HT1080 (cell line): ENCODE results near the gene OTUD4. TPM values are rescaled to one million over a fixed set of nuclear protein-coding genes. Genes with fewer than 3 reads are reported as not detected.

Source experiments
- DNase-seq: peaks from one replicate; pipeline ENCODE4 v3.0.0-alpha.2; 2015; ENCODE audit warnings: low read depth
- small RNA-seq: library from RNA; depleted of rRNA; stranded (forward); fragments of <200 nt; gene quantifications from one replicate; pipeline ENCODE3, GENCODE V24; 2014
- total RNA-seq: library from RNA; depleted of rRNA; stranded (reverse); fragments of >200 nt; shearing (Covaris generic); gene quantifications from 2 replicates; pipeline ENCODE4 v1.2.3, GENCODE V29; 2014; rRNA removed

Gene OTUD4
- total RNA-seq, 1 experiment from 2014 or later, result 15.8 TPM

DNA sequence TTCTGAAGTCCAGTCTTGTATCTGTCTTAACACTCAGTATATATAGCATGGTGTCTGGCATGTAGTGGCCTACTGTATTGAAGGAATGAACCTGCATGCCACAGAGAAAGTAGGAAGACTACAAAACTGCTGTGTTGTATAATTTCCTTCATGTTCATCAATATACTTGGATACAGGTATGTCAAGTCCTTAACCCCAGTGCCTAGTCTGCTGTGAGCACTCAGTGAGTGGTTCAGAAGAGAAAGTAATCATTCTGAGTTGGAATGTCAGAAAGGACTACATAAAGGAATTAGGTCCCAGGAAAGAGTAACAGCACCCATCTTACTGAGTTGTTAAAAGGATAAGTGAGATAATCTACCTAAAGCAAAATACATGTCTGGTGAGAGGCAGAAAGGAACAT is 50.3 kb downstream of the OTUD4 start:
- no peak for DNase-seq

DNA sequence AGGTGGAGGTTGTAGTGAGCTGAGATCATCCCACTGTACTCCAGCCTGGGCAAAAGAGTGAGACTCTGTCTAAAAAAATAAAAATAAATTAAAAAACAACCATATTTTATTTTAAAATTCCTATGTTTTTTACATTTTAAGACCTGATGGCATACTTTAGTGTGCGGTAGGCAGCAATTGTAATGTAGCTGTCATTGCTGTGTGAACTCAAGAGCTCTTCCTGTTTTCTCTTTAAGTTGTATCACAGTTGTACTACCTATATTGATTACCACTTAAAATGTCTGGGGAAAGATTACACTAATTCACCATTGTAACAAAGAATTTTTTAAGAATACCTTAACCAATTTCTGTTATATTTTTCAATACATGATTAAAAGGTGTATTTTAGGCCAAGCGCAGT is 55.0 kb downstream of the OTUD4 start:
- no peak for DNase-seq

DNA sequence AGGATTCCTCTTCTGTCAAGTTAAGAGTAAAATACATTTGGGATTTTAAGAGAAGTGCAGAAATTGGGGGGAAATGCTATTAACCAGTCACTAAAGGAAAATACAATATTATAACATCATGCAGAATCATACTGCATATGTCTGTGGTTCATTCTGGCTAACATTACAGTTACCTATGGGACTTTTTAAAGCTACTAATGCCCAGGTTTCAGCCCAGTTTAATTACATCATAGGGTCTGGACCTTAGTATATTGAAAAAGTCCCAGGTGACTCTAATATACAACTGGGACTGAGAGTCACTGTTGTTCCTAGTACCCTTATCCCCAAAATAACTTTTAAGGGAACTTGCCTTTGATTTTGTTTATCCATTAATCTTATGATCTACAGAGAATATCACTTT is 72.3 kb downstream of the OTUD4 start:
- no peak for DNase-seq

DNA sequence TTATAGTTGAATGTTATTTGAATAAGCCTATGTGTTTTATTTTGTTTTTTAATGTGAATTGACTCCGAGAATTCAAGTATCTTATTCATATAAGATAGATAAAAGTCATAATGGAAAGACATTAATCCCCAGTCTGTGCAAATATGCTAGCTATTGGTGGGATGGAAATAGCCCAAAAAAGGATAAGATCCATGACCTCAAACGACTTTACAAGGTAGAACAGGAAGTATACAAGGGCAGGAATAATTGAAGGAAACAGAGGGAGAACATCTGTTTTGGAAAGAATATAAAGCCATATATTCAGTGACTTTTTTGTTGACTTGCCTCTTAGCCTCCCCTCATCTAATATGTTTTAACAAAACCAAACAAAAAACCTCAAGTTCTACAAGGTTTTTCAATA is 73.3 kb downstream of the OTUD4 start:
- no peak for DNase-seq

DNA sequence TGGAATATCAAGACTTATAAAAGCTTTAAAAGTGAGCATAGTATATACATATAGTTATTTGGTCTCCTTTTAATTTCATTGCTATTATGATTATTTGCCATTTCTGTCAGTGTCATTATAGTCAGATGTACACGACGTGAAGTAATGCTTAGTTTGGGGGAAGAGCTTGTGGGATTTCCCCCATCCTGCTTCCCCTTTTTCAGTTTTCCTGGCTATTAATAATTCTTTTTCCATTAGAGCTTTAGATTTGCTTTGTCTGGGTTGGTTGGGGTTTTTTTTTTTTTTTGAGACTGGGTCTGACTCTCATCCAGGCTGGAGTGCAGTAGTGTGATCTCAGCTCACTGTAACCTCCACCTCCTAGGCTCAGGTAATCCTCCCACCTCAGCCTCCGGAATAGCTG is 76.9 kb downstream of the OTUD4 start:
- DNase-seq, result no peak

DNA sequence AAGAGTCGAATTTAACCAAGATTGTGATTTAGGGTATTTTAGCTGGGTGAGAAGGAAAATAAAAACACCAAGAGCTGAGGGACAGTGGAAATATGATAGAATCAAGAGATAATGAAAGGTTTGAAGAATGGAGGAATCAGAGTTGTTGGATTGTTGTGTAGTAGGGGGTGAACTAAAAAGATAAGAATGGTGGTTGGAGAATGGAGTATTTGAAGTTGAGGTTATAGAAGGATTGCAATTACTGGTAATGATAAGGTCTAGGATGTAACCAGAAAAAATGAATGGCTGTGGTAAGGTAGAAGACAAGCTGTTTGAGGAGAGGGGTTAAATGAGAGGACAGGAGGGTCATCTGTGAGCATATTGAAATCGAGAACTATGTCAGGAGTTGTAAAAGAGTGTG is 77.8 kb downstream of the OTUD4 start:
- DNase-seq, result no peak

DNA sequence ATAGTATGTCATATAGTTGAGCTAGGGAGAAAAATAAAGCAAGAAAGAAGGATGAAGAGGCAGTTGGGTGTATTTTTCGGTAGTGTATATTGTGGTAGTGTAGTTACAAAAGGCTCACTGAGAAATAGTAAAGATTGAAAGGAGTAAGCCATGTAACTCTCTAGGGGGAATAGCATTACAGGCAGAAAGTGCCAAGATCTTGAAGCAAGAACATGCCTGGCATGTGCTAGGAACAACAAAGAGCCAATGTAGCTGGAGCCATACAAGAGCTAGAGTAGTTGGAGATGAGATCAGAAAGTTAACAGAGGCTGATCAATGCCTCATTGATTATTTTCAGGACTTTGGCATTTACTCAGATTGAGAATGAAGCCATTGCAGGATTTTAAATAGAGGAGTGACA is 79.3 kb downstream of the OTUD4 start:
- no peak for DNase-seq

DNA sequence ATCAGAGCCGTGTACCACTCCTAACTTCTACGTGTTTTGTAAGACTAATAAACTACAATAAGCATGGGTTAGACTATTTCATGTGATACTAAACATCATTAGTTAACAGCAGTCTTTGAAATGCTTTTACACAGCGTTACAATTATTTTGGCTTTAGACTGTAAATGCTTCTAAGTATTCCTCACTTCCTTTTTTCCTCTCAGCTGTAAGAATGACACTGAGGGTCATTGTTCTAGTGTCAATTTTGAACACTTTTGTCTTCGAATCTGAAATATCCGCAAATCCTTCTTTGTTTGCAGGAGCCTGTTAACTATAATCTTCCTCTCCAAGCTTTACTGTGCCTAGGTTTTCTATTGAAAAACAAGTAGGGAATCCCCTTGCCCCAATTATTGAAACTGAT is 80.7 kb downstream of the OTUD4 start:
- DNase-seq, result peak; percentile 32

DNA sequence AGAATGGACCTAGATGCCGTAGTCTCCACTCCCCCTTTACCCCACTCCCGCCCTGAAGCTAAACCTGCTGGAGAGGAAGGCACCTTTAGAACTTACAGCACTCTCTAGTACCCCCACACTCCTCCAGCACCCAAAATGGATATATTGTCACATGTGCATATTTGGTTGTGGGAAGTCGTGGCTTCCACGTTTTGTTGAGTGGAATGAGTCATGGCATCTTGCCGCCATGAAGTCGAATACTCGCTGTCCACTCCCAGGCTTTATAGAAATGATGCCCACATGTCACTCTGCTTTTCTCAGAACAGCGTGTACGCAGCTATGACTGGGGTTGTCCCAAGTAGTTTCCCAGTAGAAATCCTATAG is 81.7 kb downstream of the OTUD4 start:
- DNase-seq, result peak; percentile 67

DNA sequence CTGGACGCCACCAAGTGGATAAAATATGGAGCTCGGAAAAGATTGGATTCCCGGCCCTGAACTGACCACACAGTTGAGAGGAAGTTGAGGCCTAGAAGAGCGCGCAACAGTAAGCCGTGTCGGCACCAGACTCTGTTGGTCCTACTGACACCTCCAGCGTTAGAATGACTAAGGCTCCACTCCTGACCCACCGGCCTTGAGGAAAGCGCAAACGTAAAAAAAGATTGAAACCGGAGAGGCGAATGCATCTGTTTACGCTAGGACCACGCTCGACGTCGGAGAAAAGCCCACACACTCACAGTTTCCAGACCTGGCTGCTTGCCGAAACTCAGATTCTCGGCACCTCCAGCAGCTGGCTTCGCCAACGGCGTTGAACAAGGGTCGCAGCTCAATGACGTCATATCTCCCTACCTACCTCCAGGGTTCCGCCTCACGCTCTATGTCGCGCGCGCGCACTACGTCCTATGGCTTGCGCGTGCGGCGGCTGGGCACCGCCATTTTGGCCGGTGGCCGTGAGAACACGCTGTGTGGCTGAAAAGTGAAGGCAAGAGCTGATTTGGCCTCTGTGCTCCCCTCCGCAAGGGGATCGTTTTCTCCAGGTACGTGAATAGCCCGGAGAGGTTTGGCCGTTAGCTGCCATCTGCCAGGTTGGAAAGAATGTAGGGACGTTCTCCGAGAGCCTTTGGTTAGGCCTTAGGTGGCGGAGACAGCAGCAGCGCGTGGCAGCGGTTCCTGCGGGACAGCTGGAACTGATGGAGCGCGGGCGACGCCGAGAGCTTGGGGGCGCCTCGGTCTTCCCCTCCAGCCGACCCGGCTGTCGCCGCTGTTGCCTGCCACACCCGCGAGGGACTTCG is 82.3 kb downstream of the OTUD4 start, which contains the start of the genes ABCE1 and ANAPC10:
TSS of gene ABCE1 (plus strand) at position 491 of the 854 bp plus-strand sequence. CDS start 6,102 bp downstream, outside the sequence.
TSS of gene ANAPC10 (minus strand) at position 376 of the 854 bp plus-strand sequence. CDS start 2,097 bp downstream, outside the sequence.
- DNase-seq, result peak; percentile 92

DNA sequence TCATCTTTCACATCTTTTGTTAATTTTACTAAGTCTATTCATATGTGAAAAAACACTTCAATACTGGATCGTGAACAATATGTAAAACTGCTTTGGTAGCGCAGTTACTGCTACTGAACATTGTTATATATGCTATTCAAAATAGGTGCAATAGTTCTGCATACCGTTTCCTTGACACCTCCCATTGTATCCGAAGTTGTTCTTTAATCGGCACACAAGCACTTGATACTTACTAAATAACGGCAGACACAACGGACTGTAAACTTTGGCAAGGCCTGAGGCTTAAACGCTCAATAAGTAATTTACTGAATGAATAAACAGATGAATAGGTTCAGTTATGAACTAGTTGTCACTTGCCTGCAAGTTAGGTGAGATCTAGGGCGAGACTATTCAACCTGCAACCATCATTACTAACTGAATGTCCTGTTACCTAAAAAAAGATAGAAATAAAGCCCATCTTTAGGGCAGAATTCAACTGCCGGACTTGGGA is 83.0 kb downstream of the OTUD4 start:
- no peak for DNase-seq

DNA sequence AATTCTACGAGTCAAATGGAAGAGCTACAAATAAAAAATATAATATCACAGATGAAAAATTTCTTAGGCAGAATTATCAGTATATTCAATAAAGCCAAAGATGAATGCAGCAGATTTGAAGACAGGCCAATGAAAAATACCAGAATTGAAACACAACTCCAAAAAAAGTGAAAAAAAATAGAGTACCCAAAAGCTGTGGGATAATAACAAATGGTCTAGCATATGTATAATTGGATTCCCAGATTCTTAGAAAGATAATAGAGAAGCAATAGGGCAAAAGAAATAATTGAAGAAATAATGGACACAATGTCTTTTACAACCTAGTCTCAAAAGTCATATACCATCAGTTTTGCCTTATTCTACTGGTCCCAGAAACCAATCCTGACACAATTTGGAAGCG is 86.8 kb downstream of the OTUD4 start:
- no peak for DNase-seq

DNA sequence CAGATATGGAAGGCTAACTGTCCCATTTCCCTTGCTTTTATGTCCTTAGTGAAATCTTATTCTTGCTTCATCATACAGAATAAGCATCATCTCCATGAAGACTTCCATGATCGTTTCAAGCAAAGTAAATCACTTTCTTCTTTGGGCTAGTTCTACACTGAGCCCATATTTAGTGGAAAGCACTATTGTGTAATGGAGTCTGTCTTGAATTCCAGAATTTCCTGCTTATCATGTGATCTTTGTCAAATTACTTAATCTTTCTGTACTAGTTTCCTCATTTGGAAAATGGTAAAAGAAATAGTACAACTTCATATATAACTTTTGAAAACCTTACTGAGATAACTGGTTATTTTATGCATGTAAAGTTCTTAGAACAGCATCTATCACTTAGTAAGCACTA is 90.0 kb downstream of the OTUD4 start:
- DNase-seq, result no peak

DNA sequence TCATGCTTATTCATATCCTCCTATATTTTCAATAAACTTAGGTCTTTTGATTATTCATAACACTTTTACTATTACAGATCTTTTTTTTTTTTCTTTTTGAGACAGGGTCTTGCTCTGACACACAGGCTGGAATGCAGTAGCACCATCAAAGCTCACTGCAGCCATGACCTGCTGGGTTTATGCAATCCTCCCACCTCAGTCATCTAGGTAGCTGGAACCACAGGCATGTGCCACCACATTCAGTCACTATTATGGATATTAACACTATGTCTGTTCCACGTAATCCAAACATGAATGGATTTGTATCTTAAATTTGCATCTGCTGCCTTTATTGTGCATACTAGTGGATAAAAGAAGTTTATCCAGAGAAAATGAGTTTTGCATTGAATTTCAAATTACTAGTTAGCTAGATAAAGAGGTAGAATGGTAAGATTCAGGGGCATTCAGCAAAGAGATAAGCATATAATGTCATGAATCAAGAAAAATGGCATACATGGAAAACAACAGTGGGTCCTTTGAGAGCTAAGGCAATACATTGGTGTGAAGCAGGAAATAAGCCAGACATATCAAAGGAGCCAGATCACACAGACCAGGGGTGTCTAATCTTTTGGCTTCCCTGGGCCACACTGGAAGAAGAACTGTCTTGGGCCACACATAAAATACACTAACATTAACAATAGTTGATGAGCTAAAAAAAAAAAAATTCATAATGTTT is 96.3 kb downstream of the OTUD4 start:
- peak; percentile 29 for DNase-seq

Small RNA genes lying within 50 kb of the gene (small RNA-seq; reads per million reads assigned to genes)
- gene RF00019, result not detected

Other genes starting within 250 kb of the OTUD4 start
- 28.9 and 31.7 TPM in 2 replicates for gene ANAPC10, start 82.4 kb downstream of the OTUD4 start, total RNA-seq
- gene ABCE1, start 82.3 kb downstream of the OTUD4 start, total RNA-seq, result 182 and 187 TPM in 2 replicates